ENCODE data around the gene ANGEL2.
A peak's percentile ranks its signal among the peaks of the same experiment; 100 is the strongest.
"Not testable (repeated sequence)": the region's sequence is repeated elsewhere in the genome, so short reads cannot be mapped to it uniquely, and the experiment has no call there.

The ANGEL2 gene

DNA sequence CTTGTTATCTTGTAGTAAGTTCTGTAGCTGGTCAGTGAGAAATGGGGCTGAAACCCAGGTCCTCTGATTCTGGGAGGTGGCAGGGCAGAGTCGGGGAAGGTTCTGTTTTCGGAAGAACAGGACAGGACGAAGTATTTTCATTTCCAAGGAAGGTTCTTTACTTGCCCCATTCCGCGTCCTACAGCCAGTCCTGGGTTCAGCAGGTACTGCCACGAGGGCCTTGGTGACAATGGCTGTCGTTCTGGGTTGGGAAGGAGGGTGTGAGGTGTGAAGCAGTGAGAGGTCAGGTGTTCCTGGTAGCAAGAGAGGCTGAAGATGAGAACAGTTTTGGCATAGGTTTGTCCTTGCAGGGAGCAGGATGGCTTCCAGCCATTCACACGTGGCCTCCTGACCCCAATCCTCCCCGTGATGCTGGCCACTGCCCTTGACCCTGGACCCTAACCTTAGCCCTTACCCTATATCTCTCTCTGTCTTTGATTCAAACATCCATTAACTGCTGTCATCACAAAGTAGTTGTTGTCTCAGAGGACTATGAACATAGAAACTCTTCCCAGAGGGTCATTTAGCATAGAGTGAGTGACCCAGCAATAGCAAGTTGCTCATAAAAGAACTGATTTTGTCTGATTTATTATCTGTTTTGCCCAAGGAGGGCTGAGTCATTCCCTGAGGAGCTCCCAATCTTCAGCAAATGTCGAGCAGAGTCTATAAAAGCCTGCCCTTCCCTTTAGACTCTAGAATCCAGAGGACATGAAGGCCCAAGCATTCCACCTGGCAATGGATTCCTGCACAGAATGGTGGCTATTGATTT lies 40.4 kb downstream of the ANGEL2 start:
- DNase-seq (ENCODE audit: low spot score), result no peak

DNA sequence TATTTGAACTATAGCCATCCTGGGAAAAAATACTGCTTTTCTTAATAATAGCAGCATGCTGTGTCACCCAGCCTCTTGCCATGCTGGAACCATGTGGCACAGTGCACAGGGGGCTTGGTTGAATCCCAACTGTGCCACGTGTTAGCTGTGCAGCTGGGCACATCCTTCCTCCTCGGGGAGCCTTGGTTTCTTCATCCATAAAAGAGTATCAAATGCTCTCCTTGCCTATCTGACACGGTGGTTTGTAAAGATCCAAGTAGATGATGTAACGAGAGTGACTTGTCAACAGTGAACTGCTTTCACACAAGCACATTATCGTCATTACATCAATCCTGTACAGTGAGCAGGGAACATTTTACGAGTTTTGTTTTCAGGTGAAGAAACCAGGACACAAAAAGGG lies 41.0 kb downstream of the ANGEL2 start:
- no peak for DNase-seq (ENCODE audit: low spot score)

DNA sequence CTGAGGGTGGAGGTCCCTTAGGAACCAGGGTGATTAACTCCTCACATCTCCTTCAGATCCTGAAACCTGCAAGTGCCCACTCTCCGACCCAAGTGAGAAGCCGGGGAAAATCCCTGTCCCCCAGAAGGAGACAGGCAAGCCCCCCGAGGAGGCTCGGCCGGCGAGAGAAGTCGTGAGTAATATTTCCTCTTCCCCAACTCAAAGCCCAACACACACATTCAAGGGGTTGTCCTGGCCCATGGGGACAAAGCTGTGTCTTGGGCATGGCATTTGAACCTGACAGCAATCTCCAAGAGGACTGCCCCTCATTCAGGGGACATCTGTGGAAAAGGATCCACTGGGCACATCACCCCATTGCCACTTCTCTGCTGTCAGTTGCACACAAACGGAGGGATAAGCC lies 41.8 kb downstream of the ANGEL2 start:
- DNase-seq (ENCODE audit: low spot score), result no peak

- no peak for DNase-seq (ENCODE audit: low spot score)
Observed at GRCh38 chr1:212973426-212973825, 42.2 kb downstream of the ANGEL2 start.

DNA sequence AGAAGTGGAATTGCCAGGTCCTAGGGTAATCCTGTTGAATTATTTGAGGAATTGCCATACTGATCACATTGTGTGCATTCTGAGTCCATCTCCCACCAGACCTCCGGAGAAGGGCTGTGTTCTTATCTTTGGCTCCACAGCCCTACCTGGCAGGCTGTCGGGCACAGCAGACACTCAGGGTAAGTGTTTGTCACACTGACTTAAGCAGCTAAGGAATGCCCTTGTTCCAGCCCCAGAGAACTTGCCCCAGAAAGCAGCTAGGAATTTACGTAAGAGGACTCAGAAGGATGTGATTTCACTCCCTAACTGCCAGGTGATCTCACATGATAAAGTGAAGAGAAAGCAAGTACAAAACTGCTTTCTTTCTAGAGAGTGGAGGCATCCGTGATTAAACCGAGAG lies 44.4 kb downstream of the ANGEL2 start:
- no peak for DNase-seq (ENCODE audit: low spot score)

- no peak for DNase-seq (ENCODE audit: low spot score)
Observed at GRCh38 chr1:212970085-212970484, 45.6 kb downstream of the ANGEL2 start.

- no peak for DNase-seq (ENCODE audit: low spot score)
Observed at GRCh38 chr1:212968368-212968863, 47.3 kb downstream of the ANGEL2 start.

DNA sequence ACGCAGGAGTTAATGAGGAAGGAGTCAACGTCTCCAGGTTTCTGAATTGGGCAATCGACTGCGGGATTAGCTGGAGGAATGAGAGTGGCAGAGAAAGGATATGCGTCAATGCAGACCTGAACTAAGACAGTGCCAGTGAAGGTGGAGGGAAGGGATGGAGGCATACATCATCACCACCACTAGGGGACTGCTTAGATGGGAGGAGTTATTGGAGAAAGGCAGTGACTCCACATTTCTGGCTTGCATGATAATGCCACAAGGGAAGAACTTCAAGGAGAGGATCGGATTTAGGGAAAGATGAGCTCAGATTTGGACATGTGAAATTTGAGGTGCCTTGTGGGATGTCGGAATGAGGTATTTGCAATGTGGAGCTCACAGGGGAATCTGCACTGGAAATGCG lies 47.9 kb downstream of the ANGEL2 start:
- peak; percentile 14 for DNase-seq (ENCODE audit: low spot score)

DNA sequence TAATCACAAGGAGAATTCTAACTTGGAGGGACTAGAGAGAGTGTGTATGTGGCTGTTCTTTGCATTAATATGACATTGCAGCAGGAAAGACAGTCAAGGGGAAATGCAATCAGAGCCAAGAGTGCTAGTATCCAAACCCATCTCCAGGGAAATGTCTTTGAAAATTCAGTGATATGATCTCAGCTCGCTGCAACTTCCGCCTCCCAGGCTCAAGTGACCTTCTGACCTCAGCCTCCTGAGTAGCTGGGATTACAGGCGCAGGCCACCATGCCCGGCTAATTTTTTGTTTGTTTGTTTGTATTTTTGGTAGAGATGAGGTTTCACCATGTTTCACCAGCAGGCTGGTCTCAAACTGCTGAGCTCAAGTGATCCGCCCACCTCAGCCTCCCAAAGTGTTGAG lies 49.1 kb downstream of the ANGEL2 start:
- no peak for DNase-seq (ENCODE audit: low spot score)

DNA sequence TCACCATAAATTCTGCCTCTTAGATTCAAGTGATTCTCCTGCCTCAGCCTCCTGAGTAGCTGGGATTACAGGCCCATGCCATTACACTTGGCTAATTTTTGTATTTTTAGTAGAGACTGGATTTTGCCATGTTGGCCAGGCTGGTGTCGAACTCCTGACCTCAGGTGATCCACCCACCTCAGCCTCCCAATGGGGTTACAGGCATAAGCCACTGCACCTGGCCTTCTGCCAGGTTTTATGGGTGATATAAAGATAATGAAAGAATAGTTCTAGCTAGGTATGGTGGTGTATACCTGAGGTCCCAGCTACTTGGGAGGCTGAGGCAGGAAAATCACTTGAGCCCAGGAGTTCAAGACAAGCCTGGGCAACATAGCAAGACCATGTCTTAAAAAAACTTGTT lies 50.7 kb downstream of the ANGEL2 start:
- not testable (repeated sequence) for DNase-seq (ENCODE audit: low spot score)

- no peak for DNase-seq (ENCODE audit: low spot score)
Observed at GRCh38 chr1:212964102-212964501, 51.6 kb downstream of the ANGEL2 start.

- no peak for DNase-seq (ENCODE audit: low spot score)
Observed at GRCh38 chr1:212962509-212962908, 53.2 kb downstream of the ANGEL2 start.

DNA sequence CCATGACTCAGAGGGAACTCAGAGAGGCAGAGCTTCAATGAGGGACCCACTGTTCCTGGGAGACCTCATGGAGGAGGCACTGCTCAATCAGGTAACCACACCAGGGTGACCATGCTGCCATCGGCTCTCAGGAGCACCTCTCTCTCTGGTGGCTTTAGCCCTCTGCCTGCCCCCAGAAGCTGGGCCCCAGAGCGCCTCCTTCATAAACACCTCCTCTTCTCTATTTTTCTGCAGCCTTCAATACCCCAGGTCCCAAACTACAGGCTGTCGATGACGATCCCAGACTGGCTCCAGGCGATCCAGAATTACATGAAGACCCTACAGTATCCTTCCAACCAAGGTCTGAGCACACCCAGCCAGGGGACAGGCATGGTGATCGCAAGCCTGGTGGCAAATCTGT lies 54.7 kb downstream of the ANGEL2 start:
- DNase-seq (ENCODE audit: low spot score), result no peak

DNA sequence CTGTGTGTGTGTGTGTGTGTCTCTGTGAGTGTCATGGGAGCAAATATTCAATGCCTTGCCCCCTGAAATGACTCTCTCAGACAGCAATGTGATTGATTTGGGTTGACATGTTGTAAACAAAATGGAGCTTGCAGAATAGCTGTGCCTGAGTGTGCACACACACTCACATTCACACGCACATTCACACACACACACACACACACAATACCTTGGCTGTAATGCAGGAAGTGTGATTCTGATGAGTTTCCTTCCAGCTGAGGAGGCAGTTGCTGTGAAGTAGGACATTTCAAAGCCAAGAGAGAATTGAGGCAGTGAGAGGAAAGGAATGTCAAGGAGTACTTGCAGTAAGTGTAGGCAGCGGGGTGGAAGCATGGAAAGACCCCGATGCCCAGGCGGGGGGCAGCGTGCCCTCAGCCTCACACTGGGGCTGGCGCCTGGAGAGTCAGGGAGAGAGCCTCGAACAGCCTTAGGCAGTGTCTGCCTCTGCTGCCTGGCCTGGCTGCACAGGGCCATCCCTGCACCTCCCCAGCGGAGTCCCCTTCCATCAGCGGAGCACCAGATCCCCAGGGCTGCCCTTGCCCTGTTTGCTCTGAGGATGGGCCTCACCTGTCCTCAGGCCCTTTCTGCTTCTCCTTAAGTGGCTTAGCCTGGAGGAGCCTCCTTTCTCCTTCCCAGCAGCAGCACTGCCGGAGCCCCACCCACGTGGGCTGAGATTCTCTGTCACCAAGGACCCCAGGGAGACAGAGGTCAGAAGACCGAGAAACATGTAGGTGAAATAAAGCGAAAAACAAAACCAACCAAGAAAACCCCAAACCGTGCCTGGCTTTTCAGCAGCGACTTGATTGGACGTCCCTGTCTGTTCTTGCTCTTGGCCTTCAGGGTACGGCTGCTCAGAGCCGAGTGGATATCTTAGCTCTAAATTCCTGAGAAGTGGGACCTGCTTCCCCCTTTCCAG lies 56.1 kb downstream of the ANGEL2 start:
- no peak for DNase-seq (ENCODE audit: low spot score)

DNA sequence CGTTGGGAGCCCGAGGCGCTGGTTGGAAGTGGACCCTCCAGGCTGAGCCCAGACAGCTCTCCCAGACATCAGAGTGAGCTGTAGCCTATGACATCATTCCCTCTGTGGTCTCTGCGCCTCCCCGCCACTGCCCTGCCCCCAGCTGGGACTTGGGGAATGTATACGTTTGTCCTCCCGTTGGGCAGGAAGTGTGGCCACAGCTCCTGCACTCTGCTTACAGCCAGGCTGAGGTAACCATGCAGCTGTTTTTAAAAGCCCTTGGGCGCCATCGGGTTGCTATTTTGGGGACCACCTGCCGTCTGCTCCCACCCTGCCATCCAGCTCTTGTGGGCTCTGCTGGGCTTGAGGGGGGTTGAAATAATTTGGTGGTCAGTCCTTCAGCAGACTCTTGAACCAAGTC lies 57.5 kb downstream of the ANGEL2 start:
- no peak for DNase-seq (ENCODE audit: low spot score)

GRCh38 chr1:212957546-212957945 lies 58.1 kb downstream of the ANGEL2 start:
- DNase-seq (ENCODE audit: low spot score), result no peak

GRCh38 chr1:212955961-212956620 lies 59.6 kb downstream of the ANGEL2 start:
- no peak for DNase-seq (ENCODE audit: low spot score)

DNA sequence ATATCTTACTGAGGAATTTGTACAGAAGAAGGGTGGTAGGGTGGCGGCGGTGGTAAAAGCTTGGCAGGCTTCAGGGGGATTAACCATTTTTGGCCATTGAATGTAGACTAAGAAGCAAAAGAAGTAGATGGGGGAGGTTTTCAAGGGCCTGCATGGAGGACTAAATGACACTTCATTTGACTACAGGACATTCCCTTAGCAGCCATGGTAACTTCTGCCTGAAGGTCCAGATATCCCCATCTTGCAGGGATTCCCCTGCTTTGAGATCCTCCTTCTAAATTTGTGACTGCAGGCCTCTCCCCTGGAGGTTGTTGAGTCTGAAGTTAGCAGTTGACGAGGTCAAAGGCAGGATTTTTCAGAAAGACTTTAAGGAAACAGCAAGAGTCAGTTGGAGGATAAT lies 60.6 kb downstream of the ANGEL2 start:
- DNase-seq (ENCODE audit: low spot score), result no peak

DNA sequence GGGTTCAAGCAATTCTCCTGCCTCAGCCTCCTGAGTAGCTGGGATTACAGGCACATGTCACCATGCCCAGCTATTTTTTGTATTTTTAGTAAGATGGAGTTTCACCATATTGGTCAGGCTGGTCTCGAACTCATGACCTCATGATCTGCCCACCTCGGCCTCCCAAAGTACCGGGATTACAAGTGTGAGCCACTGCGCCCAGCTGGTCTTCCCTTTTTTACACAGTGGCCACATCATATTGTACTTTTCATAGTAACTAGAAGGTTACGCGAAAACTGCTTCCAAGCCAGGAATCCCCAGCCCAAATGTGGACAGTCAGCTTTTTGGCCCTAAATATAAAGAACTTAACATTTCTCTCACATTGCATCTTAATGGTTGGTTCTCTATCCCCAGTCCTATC lies 61.2 kb downstream of the ANGEL2 start:
- DNase-seq (ENCODE audit: low spot score), result no peak

DNA sequence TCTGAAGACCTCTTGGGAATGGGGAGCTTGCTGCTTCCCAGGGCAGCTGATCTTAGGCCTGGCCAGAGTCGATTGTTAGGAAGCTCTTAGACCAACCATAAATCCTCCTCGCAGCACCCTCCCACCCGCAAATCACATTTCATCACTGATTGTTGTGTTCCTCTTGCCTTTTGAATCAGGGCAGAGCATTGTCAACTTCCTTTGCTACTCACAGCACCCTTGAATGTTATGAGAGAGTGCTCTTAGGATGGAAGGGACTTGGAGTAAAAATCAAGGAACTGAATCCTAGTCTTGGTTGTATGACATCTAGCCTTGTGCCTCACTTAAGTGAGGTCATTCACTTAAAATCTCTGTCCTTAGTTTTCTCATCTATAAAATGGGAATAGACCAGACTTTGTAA lies 62.3 kb downstream of the ANGEL2 start:
- DNase-seq (ENCODE audit: low spot score), result no peak

- peak; percentile 85 for DNase-seq (ENCODE audit: low spot score)
Observed at GRCh38 chr1:212952641-212952976, 63.1 kb downstream of the ANGEL2 start.

DNA sequence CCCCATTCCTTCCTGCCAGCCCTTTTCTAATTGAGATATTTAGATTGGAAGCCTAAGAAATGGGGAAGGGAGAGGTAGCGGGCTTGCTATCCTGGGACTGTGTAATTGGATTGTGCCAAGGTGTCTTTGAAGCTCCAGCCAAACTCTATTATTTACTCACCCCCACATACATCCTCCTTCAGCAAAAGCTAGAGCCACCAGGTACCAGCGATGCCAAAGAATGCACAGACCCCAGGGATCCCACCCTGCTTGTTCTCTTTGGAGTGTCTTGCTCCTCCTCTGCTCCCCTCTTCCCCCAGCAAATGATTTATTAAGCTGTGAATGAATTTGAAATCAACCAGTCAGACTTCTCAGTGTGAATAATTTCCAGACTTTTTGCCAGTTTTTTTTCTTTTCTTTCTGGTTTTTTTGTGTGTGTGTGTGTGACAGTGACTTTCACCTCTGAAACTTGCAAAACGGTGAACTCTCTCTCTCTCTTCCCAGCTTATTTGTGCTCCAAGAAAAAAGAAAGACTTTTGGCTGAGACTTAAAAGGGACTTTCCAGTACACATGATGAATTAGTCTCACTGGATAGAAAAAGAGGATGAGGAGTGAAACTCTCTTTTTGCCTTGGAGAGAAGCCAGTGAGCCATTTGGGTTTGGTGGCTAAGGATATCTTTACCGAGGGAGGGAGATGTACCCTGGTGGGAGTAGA lies 63.6 kb downstream of the ANGEL2 start:
- DNase-seq (ENCODE audit: low spot score), result peak; percentile 5

Data from cerebellar cortex (tissue), 1 donor.